Frontal cortex (tissue), 4 donors: ENCODE data around the gene CDC73. TPM values are rescaled to one million over a fixed set of nuclear protein-coding genes. Genes with fewer than 3 reads are reported as not detected.
"Not testable (repeated sequence)": the region's sequence is repeated elsewhere in the genome, so short reads cannot be mapped to it uniquely, and the experiment has no call there.

Source experiments
- DNase-seq, 2 donors: peaks; one replicate each; pipeline ENCODE4 v3.0.0; 2012; ENCODE audit warnings: low spot score in 2 of 2
- FAIRE-seq: peaks from 2 replicates; lab custom pipeline; 2012; peaks lifted over from hg19 to GRCh38; lab: Jason Lieb, UNC
- total RNA-seq: library from RNA; depleted of rRNA; stranded (reverse); fragments of >200 nt; gene quantifications from one replicate; pipeline ENCODE4 v1.2.3, GENCODE V29; 2014
- donor health status: control.
- donor health status: control.
- donor health status: control.

The CDC73 gene
- total RNA-seq, 1 donor from 2014 or later, result 28.9 TPM

DNA sequence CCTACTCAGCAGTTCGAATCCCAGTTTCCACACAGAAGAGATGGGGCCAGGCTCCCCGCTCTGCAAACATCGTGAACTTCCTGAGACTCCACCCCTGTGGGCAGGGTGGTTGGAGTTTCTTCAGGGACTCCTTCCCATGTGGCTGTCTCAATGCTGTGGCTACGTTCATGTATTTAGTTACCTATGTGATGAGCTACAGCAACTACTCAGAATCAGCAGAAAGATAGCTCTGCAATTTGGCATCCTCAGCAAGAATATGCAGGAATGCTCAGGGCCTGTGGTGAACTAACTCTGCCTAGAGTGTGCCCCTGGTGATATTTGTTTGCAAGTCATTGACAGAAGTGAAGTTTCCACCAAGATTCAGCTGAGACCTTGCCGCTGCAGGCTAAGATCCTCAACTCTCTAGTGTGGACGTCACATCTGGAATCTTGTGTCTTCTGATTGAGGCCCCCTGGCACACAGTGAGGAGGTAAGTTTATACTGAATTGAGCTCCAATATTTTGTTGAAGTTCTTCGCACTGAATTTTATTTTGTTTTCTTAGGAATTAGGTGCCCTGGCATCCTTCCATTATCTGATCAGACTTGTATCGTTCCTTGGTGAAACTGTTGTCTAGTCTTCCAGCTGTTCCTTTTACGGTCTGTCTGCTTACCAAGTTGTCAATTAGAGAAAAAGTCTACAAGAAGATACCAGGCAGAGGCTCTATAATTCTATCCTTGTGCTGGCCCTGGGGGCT is 8.4 kb upstream of the CDC73 start:
- FAIRE-seq, result no peak
- no peak for DNase-seq

GRCh38 chr1:193113992-193114332 is 7.9 kb upstream of the CDC73 start:
- no peak for DNase-seq
- no peak for FAIRE-seq

GRCh38 chr1:193114485-193115095 is 7.2 kb upstream of the CDC73 start:
- DNase-seq (no peak), FAIRE-seq (no peak)

DNA sequence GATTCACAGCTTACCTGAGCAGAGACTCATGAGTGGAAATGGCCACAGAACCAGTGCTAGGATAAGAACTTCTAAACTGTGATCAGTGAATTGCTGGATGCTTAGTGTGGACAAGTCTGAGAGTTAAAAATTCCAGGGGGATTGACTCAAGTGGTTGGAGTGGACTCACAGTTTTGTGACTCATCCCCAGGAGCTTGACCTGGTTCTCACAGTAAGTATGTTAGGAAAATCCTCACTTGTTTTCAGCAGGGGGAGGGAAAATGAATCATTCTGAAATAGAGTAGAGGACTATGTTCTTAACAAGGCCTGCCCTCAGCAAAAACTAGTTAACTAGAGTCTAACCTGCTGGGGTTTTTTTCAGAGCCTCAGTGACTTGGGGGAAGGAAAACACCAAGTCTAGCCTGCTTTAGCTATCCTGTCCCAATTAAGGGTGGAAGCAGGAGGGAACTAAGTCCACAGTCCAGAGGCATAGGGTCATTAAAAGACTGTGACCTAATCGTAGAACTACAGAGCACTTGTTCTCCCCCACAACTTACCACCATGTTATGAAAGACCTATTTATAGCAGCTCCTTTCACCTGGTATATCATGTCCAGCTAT is 6.1 kb upstream of the CDC73 start:
- DNase-seq (no peak), FAIRE-seq (no peak)

DNA sequence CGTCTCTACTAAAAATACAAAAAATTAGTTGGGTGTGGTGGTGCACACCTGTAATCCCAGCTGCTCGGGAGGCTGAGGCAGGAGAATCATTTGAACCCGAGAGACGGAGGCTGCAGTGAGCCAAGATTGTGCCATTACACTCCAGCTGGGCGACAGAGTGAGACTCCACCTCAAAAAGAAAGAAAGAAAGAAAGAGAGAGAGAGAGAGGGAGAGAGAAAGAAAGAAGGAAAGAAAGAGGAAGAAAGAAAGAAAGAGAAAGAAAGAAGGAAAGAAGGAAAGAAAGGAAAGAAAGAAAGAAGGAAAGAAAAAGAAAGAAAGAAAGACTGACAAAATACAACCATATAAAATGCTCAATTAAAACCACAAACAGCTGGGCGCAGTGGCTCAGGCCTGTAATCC is 4.7 kb upstream of the CDC73 start:
- DNase-seq, FAIRE-seq: not testable (repeated sequence)

DNA sequence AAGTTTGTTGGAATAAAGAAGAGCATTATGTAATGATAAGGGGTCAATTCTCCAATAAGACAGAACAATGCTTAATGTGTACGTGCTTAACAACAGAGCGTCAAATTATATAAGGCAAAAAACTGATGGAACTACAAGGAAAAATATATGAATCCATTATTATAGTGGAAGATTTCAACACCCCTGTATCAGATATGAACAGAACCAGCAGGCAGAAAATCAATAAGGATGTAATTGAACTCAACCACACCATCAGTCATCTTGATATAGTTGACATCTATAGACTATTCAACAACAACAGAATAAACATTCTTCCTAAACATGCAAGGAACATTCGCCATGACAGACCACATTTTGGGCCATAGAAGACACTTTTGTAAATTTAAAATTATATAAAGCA is 3.6 kb upstream of the CDC73 start:
- FAIRE-seq, result no peak

DNA sequence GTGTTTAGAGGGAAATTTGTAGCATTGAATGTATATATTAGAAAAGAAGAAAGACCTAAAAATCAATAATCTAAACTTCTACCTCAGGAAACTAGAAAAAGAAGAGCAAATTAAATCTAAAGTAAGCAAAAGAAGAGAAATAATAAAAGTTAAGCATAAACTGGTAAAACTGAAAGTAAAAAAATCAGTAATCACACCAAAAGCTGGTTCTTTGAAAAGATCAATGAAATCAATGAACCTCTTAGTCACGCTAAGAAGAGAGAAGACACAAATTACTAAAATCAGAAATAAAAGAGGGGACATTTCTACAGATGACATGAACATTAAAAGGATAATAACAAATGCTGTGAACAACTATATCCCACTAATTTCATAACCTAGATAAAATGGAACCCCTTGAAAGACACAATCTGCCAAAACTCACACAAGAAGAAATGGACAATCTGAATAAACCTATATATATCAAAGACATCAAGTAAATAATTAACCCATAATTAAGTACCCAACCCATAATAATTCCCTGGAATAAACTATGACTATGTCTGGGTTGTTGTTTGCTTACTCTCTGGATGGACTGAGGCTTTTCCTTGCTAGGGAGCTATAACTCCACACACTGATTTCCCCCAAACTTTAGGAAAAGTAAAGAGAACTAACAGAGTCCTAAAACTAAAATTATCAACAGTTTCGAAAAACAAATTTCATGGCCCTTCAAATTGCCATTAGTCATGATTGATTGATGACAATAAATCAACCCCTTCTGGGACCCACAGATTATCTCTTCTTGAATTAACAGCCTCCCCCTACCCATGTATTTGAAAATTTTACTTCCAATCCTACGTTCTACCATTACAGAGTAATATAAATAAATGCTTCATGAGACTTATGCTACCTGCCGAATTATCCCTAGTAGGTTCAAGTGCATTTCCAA is 2.8 kb upstream of the CDC73 start:
- DNase-seq, result no peak
- FAIRE-seq, result no peak

More for the DNA sequence above, 3.6 kb upstream of the CDC73 start:
- no peak for DNase-seq

DNA sequence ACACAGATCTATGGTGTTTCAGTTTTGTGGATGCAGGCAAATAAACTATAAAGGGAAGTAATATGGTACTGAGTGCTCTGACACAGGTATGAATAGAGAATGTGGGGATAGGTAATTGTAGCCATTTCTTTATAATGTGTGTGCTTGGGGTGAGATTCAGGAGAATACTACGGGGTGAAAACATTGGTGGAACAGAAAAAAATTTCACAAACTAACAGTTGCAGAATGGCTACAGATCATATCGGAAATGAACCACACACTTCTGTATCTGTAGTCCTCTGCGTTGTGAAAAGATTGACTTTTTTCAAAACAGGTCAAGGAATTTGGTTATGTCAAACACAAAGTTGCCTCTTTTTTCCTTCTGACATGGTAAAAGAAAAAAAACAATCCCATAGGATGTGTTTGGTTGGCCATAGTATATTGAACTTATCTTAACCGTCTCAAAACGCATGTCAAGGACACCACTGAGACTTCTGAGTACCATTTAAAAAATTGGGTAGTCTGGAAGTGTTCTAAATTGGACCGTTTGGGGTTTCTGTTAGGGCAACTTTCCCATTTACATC is 1.1 kb upstream of the CDC73 start:
- no peak for DNase-seq
- FAIRE-seq, result no peak

DNA sequence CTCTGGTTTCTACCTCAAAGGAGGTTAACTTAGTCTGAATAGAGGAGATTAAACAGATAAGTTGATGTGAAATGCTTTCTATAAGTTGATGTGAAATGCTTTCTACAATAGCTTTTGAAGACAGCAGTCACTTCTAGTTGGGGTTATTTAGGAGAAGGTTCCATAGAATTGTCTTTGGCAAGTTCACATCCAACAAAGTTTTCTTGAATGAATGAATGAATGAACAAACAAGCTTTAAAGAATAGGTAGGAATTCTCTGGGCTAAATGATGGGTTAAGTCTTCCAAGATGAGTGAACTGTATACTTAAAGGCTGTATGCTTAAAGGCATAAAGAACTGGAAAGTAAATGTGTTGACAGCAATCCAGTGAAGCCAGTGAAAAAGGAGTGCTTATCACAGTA is 1.9 kb downstream of the CDC73 start:
- FAIRE-seq (no peak), DNase-seq (no peak)

- FAIRE-seq (no peak), DNase-seq (no peak)
These were observed 3.5 kb downstream of the CDC73 start for GRCh38 chr1:193125369-193125768.

DNA sequence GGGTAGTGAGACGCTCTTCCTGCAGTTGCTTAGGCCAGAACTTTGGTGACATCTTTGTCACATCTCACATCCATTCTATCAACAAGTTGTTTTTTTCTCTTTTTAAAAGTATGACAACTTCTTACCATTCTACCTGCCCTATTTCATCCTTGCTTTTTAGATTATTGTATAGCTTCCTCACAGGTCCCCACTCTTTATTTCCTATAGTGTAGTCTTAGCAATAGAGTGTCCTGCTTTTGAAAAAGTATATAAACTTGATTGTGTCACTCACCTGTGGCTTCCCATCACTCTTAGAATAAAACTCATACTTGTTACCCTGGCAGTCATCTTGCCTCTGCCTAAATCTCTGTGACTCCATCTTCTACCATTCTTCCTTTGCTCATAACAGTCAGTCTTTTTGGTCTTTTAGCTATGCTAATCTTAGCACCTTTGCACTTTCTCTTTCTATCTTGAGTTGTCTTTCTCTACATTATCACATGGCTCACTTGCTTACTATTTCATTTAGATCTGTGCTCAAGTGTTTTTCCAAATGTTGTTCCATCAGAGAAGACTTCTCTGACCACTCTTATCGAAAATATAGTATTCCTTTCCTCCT is 9.5 kb downstream of the CDC73 start:
- DNase-seq (no peak), FAIRE-seq (no peak)

- FAIRE-seq (no peak), DNase-seq (no peak)
These were observed 18.4 kb downstream of the CDC73 start for GRCh38 chr1:193140254-193140653.

- no peak for FAIRE-seq
- DNase-seq, result no peak
These were observed 20.0 kb downstream of the CDC73 start for GRCh38 chr1:193141804-193142203.

DNA sequence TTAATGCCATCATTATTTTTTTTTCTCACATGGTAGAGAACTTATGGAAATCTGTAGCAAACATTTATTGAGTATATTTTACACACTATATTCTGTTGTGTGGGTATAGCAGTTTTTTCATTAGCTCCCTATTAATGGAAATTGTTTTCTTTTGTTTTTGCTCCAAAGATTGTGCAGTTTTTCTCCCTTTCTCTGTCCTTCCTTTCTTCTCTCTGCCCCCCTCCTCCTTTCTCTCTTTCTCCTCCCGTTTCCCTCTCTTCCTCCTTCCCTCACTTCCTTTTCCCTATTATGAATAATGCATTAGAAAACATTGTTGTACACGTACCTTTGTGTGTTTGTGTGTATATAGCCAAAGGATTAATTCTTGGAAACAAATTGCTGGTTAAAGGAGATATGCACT is 20.6 kb downstream of the CDC73 start:
- no peak for DNase-seq
- FAIRE-seq, result no peak

- FAIRE-seq, result peak; percentile 80
These were observed 21.5 kb downstream of the CDC73 start for GRCh38 chr1:193143285-193143684.

GRCh38 chr1:193144361-193144938 is 22.6 kb downstream of the CDC73 start:
- no peak for DNase-seq
- no peak for FAIRE-seq

More at GRCh38 chr1:193143285-193143684, 21.5 kb downstream of the CDC73 start:
- no peak for DNase-seq

DNA sequence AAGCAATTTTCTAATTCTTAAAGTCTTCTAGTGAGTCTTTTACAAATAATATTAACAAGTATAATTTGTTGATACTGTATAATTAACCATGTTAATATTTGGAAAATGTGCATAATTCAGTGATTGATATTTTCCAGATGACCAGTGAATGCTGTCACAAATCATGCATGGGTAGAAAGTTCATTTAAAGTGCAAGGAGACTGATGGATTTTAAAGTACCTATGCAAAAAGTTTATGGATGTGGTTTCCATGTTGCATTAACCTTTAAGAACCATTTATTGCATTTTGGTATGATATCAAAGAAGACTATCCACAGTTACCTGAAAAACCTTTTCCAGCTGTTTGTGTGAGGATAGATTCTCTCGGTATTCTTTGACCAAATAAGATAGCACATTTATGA is 23.2 kb downstream of the CDC73 start:
- FAIRE-seq, result no peak
- DNase-seq, result no peak

DNA sequence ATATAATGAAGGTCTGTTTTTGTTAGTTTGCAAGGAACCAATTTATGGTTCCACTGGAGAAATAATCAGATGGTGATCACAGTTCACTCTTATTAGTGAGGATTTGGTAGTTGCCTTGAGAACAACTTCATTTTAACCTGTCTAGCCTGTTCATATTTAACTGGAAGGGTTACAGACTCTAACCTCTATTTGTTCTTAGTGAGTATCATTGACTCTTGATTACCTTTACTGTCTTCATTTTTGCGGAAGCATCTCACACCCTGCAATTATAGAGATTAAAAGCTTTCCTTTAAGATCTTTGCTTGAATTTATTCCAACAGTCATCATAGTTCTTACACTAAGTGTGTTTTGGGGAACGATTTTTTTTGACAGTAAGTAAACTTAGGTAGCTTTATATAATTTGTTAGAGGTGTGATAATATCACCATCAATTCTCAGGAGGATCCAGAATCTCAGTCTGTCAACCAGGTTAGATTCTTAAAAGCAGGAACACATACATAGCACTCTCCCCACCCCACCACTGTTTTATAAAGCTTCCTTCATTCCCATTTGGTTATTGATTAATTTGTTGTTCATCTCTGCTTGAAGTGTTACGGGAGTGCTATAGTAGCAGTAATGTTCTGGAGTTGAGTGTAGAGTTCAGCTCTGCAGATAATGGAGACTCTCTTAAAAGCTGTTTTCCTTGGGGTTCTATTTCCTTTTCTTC is 34.4 kb downstream of the CDC73 start:
- no peak for DNase-seq
- no peak for FAIRE-seq

DNA sequence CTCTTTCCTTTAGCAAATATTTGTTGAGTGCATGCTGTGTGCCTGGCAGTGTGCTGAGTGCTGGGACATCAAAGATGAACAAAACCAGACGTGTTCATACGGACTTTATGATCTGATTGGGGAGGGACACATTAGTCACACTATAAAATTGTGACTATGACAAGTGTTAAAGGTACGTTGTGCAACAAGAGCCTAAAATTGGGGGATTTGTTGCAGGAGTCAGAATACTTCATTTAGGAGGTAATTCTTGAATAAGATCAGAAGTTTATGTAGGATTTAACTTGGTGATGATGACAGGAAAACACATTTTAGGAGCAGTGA is 35.0 kb downstream of the CDC73 start:
- DNase-seq (no peak), FAIRE-seq (no peak)
